Stimulated activated naive B cell treated with anti-CD40 and anti-IgM and Interleukin-4, amounts not matched to agents 10 μg/mL and 1 μg/mL and 100 μg/mL, for 72 hours (primary cell): ENCODE results near the gene MATN4.

Experiments
- ATAC-seq, 2 donors: fragments of 150-1000 bp; cut with Tn5 transposase; replicated peaks; 2 replicates each; pipeline ENCODE4 v1.10.0; 2021; ENCODE audit warnings: moderate library complexity in 1 of 2
- DNase-seq: peaks from one replicate; pipeline ENCODE4 v3.0.0; 2021
- H3K27ac Mint-ChIP-seq: one replicate; pipeline ENCODE4 v1.8.0; 2022; ENCODE audit warnings: mild to moderate bottlenecking, mixed read lengths
- H3K27me3 Mint-ChIP-seq, 2 donors: one replicate each; pipeline ENCODE4 v1.8.0; 2022; ENCODE audit warnings: mixed read lengths in 2 of 2
- H3K36me3 Mint-ChIP-seq, 2 donors: one replicate each; pipeline ENCODE4 v1.8.0; 2022; ENCODE audit warnings: mixed read lengths in 2 of 2, mild to moderate bottlenecking in 1 of 2
- H3K4me1 Mint-ChIP-seq, 2 donors: one replicate each; pipeline ENCODE4 v1.8.0; 2022; ENCODE audit warnings: mixed read lengths in 2 of 2, mild to moderate bottlenecking in 1 of 2
- H3K4me3 Mint-ChIP-seq, 2 donors: one replicate each; pipeline ENCODE4 v1.8.0; 2022; ENCODE audit warnings: mild to moderate bottlenecking in 2 of 2, mixed read lengths in 2 of 2, moderate library complexity in 1 of 2
- H3K9me3 Mint-ChIP-seq, 2 donors: one replicate each; pipeline ENCODE4 v1.8.0; 2022; ENCODE audit warnings: mixed read lengths in 2 of 2, mild to moderate bottlenecking in 1 of 2

MATN4 gene

GRCh38 chr20:45313065-45313695 lies 5.1 kb upstream of the MATN4 start:
- ATAC-seq = no peak
- no peak for DNase-seq
- Mint-ChIP-seq H3K9me3 (no peaks in the 10 kb centered on the region), H3K36me3 (peaks cover 0 to 2% of the 10 kb centered on the region in 2 donors), H3K27ac (no peak overlapping the region), H3K4me1 (peaks cover 23 to 49% of the 10 kb centered on the region in 2 donors), H3K4me3 (no peak overlapping the region), H3K27me3 (peaks cover 74 to 93% of the 10 kb centered on the region in 2 donors)

GRCh38 chr20:45312241-45312640 lies 4.1 kb upstream of the MATN4 start:
- H3K9me3 Mint-ChIP-seq = no peaks in the 10 kb centered on the region
- ATAC-seq (no peak), DNase-seq (no peak)
- H3K27me3 Mint-ChIP-seq = peaks cover 79 to 93% of the 10 kb centered on the region in 2 donors
- peaks cover 19 to 41% of the 10 kb centered on the region in 2 donors for H3K4me1 Mint-ChIP-seq
- peaks cover 0 to 2% of the 10 kb centered on the region in 2 donors for H3K36me3 Mint-ChIP-seq
- no peak overlapping the region for H3K4me3 Mint-ChIP-seq
- no peak overlapping the region for H3K27ac Mint-ChIP-seq

- Mint-ChIP-seq H3K27me3 (peaks cover 76 to 91% of the 10 kb centered on the region in 2 donors), H3K4me1 (peaks cover 15 to 35% of the 10 kb centered on the region in 2 donors), H3K4me3 (no peak overlapping the region), H3K9me3 (no peaks in the 10 kb centered on the region), H3K27ac (no peak overlapping the region), H3K36me3 (peaks cover 0 to 2% of the 10 kb centered on the region in 2 donors)
- peak; percentile 51 for DNase-seq
- ATAC-seq = peak; percentile 86 to 87
These were observed 3.6 kb upstream of the MATN4 start for GRCh38 chr20:45311589-45312211.

- ATAC-seq = no peak
- peaks cover 68 to 90% of the 10 kb centered on the region in 2 donors for H3K27me3 Mint-ChIP-seq
- H3K27ac Mint-ChIP-seq = no peak overlapping the region
These were observed 976 bp upstream of the MATN4 start for GRCh38 chr20:45309075-45309474.

GRCh38 chr20:45307076-45307640 lies 941 bp downstream of the MATN4 start:
- H3K4me1 Mint-ChIP-seq = peaks cover 13 to 21% of the 10 kb centered on the region in 2 donors
- ATAC-seq (no peak), DNase-seq (no peak)
- peaks cover 77 to 94% of the 10 kb centered on the region in 2 donors for H3K27me3 Mint-ChIP-seq
- H3K36me3 Mint-ChIP-seq = peaks cover 0 to 2% of the 10 kb centered on the region in 2 donors
- H3K9me3 Mint-ChIP-seq = no peaks in the 10 kb centered on the region
- no peak overlapping the region for H3K4me3 Mint-ChIP-seq
- no peak overlapping the region for H3K27ac Mint-ChIP-seq

More at GRCh38 chr20:45309075-45309474, 976 bp upstream of the MATN4 start:
- H3K9me3 Mint-ChIP-seq = no peaks in the 10 kb centered on the region
- DNase-seq = no peak
- H3K36me3 Mint-ChIP-seq = peaks cover 0 to 2% of the 10 kb centered on the region in 2 donors
- peaks cover 13 to 21% of the 10 kb centered on the region in 2 donors for H3K4me1 Mint-ChIP-seq
- H3K4me3 Mint-ChIP-seq = no peak overlapping the region

- Mint-ChIP-seq H3K27ac (no peak within 1 kb of the TSS), H3K36me3 (peaks cover 0 to 2% of the 10 kb centered on the region in 2 donors), H3K4me1 (peaks cover 10 to 16% of the 10 kb centered on the region in 2 donors), H3K27me3 (peaks cover 77 to 88% of the 10 kb centered on the region in 2 donors), H3K4me3 (no peak within 1 kb of the TSS), H3K9me3 (no peaks in the 10 kb centered on the region)
- DNase-seq = no peak
- ATAC-seq = peak in 1 of 2 donors; percentile 29
These were observed 1.6 kb downstream of the MATN4 start, which contains the start of gene RBPJL for GRCh38 chr20:45306431-45306982. TSS of gene RBPJL (plus strand) at chr20:45306840. CDS start at chr20:45306923, 83 bp downstream.

GRCh38 chr20:45305262-45305661 lies 2.8 kb downstream of the MATN4 start:
- Mint-ChIP-seq H3K9me3 (no peaks in the 10 kb centered on the region), H3K36me3 (no peaks in the 10 kb centered on the region), H3K27me3 (peaks cover 72 to 82% of the 10 kb centered on the region in 2 donors), H3K4me3 (no peak overlapping the region), H3K4me1 (peaks cover 3 to 5% of the 10 kb centered on the region in 2 donors), H3K27ac (no peak overlapping the region)
- ATAC-seq (no peak), DNase-seq (no peak)

GRCh38 chr20:45304464-45304999 lies 3.6 kb downstream of the MATN4 start:
- no peak overlapping the region for H3K4me3 Mint-ChIP-seq
- H3K4me1 Mint-ChIP-seq = no peaks in the 10 kb centered on the region
- no peaks in the 10 kb centered on the region for H3K36me3 Mint-ChIP-seq
- H3K9me3 Mint-ChIP-seq = no peaks in the 10 kb centered on the region
- DNase-seq = no peak
- H3K27me3 Mint-ChIP-seq = peaks cover 71 to 82% of the 10 kb centered on the region in 2 donors
- ATAC-seq = no peak
- H3K27ac Mint-ChIP-seq = no peak overlapping the region

- H3K4me3 Mint-ChIP-seq = no peak overlapping the region
- no peaks in the 10 kb centered on the region for H3K4me1 Mint-ChIP-seq
- H3K27me3 Mint-ChIP-seq = peaks cover 70 to 80% of the 10 kb centered on the region in 2 donors
- no peak overlapping the region for H3K27ac Mint-ChIP-seq
- ATAC-seq (no peak), DNase-seq (no peak)
- no peaks in the 10 kb centered on the region for H3K36me3 Mint-ChIP-seq
- no peaks in the 10 kb centered on the region for H3K9me3 Mint-ChIP-seq
These were observed 4.3 kb downstream of the MATN4 start for GRCh38 chr20:45303586-45304463.

- no peak overlapping the region for H3K27ac Mint-ChIP-seq
- H3K36me3 Mint-ChIP-seq = no peaks in the 10 kb centered on the region
- H3K4me1 Mint-ChIP-seq = no peaks in the 10 kb centered on the region
- peaks cover 62 to 78% of the 10 kb centered on the region in 2 donors for H3K27me3 Mint-ChIP-seq
- ATAC-seq = no peak
- DNase-seq = no peak
- no peaks in the 10 kb centered on the region for H3K9me3 Mint-ChIP-seq
- no peak overlapping the region for H3K4me3 Mint-ChIP-seq
These were observed 6.3 kb downstream of the MATN4 start for GRCh38 chr20:45301824-45302271.

GRCh38 chr20:45300961-45301360 lies 7.1 kb downstream of the MATN4 start:
- peaks cover 67 to 78% of the 10 kb centered on the region in 2 donors for H3K27me3 Mint-ChIP-seq
- H3K4me3 Mint-ChIP-seq = no peak overlapping the region
- DNase-seq (no peak), ATAC-seq (peak; percentile 83 to 95)
- no peaks in the 10 kb centered on the region for H3K4me1 Mint-ChIP-seq
- no peaks in the 10 kb centered on the region for H3K9me3 Mint-ChIP-seq
- no peak overlapping the region for H3K27ac Mint-ChIP-seq
- H3K36me3 Mint-ChIP-seq = no peaks in the 10 kb centered on the region

GRCh38 chr20:45299786-45300185 lies 8.3 kb downstream of the MATN4 start:
- Mint-ChIP-seq H3K4me3 (no peak overlapping the region), H3K4me1 (no peaks in the 10 kb centered on the region), H3K27ac (no peak overlapping the region), H3K36me3 (no peaks in the 10 kb centered on the region), H3K9me3 (no peaks in the 10 kb centered on the region), H3K27me3 (peaks cover 62 to 67% of the 10 kb centered on the region in 2 donors)
- no peak for DNase-seq
- no peak for ATAC-seq

GRCh38 chr20:45297786-45298497 lies 10.2 kb downstream of the MATN4 start:
- no peaks in the 10 kb centered on the region for H3K9me3 Mint-ChIP-seq

More at GRCh38 chr20:45297786-45298497, 10.2 kb downstream of the MATN4 start:
- Mint-ChIP-seq H3K4me1 (peaks cover 2 to 11% of the 10 kb centered on the region in 2 donors), H3K27ac (no peak overlapping the region), H3K36me3 (no peaks in the 10 kb centered on the region), H3K4me3 (no peak overlapping the region), H3K27me3 (peaks cover 52 to 61% of the 10 kb centered on the region in 2 donors)
- DNase-seq (no peak), ATAC-seq (no peak)
